Measurements from ENCODE around the gene IFFO2.
A peak's percentile ranks its signal among the peaks of the same experiment; 100 is the strongest.

The IFFO2 gene

DNA sequence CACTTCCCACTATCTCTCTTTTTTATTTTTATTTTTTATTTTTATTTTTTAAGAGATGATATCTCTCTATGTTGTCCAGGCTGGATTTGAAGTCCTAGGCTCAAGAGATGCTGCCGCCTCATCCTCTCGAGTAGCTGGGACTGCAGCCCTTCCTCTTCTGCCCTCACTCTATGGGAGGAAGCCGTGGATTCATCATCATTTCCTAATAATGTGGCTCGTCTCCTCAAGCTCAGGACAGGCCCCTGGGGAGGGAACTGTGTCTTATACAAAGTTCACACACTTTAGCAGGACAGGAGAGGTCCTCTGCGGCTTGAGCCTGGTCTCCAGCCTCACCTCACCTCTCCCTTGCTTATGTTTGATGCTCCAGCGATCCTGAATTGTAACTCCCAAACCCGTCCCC, 16.5 kb upstream of the IFFO2 start:
- H3K4me3 ChIP-seq (ENCODE audit: low read length) = no peak overlapping the region
- TF ChIP-seq, protein P1, sequence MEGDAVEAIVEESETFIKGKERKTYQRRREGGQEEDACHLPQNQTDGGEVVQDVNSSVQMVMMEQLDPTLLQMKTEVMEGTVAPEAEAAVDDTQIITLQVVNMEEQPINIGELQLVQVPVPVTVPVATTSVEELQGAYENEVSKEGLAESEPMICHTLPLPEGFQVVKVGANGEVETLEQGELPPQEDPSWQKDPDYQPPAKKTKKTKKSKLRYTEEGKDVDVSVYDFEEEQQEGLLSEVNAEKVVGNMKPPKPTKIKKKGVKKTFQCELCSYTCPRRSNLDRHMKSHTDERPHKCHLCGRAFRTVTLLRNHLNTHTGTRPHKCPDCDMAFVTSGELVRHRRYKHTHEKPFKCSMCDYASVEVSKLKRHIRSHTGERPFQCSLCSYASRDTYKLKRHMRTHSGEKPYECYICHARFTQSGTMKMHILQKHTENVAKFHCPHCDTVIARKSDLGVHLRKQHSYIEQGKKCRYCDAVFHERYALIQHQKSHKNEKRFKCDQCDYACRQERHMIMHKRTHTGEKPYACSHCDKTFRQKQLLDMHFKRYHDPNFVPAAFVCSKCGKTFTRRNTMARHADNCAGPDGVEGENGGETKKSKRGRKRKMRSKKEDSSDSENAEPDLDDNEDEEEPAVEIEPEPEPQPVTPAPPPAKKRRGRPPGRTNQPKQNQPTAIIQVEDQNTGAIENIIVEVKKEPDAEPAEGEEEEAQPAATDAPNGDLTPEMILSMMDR (conservative IDR thresholded peaks at IDR 0.05; ENCODE audit: low read depth, low read length) = no peak
- DNase-seq (ENCODE audit: low read depth) = no peak

- no peak for DNase-seq (ENCODE audit: low read depth)
- no peak overlapping the region for H3K4me3 ChIP-seq (ENCODE audit: low read length)
- TF ChIP-seq, protein P1 (conservative IDR thresholded peaks at IDR 0.05; ENCODE audit: low read depth, low read length) = peak; percentile 43
These were observed 16.1 kb upstream of the IFFO2 start for GRCh38 chr1:18972531-18972930.

DNA sequence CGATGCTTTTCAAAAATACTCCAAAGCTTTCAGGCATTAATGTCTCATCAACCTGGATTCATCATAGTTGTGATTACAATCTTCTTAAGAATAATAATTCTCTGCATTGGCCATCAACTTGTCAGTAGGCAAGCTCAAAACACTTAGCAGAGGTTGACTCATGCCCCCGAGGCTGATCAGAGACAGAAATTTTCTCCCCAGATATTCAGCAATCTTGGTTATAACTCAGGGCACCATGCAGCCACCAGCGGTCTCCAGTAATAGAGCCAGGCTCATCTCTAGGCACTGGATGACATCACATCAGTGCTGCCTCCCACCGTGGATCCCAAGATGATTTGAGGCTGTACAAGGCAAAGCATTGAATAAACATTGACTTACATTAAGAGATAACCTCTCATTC, 14.3 kb upstream of the IFFO2 start:
- H3K4me3 ChIP-seq (ENCODE audit: low read length) = no peak overlapping the region
- TF ChIP-seq, protein P1 (conservative IDR thresholded peaks at IDR 0.05; ENCODE audit: low read depth, low read length) = no peak
- DNase-seq (ENCODE audit: low read depth) = no peak

GRCh38 chr1:18970358-18970757, 13.9 kb upstream of the IFFO2 start:
- TF ChIP-seq, protein P1 (conservative IDR thresholded peaks at IDR 0.05; ENCODE audit: low read depth, low read length) = no peak
- no peak for DNase-seq (ENCODE audit: low read depth)
- no peak overlapping the region for H3K4me3 ChIP-seq (ENCODE audit: low read length)

- TF ChIP-seq, protein P1 (conservative IDR thresholded peaks at IDR 0.05; ENCODE audit: low read depth, low read length) = no peak
- H3K4me3 ChIP-seq (ENCODE audit: low read length) = no peak overlapping the region
- DNase-seq (ENCODE audit: low read depth) = no peak
These were observed 10.7 kb upstream of the IFFO2 start for GRCh38 chr1:18967066-18967690.

- H3K4me3 ChIP-seq (ENCODE audit: low read length) = no peak overlapping the region
- no peak for DNase-seq (ENCODE audit: low read depth)
- TF ChIP-seq, protein P1 (conservative IDR thresholded peaks at IDR 0.05; ENCODE audit: low read depth, low read length) = no peak
These were observed 9.0 kb upstream of the IFFO2 start for GRCh38 chr1:18965206-18966173.
